Ecto neural progenitor cell (in vitro differentiated cells): ENCODE results near the gene TMEM132C.

Experiments used
- DNase-seq: peaks from one replicate; pipeline ENCODE4 v3.0.0-alpha.2; 2018; ENCODE audit warnings: low spot score

TMEM132C gene

GRCh38 chr12:128339126-128339520 lies 72.2 kb downstream of the TMEM132C start:
- DNase-seq, result peak; percentile 87

GRCh38 chr12:128339631-128340030 lies 72.7 kb downstream of the TMEM132C start:
- DNase-seq, result no peak

- DNase-seq, result no peak
Observed at GRCh38 chr12:128353301-128353700, 86.3 kb downstream of the TMEM132C start.

- no peak for DNase-seq
Observed at GRCh38 chr12:128356547-128356946, 89.6 kb downstream of the TMEM132C start.

- no peak for DNase-seq
Observed at GRCh38 chr12:128361400-128361995, 94.5 kb downstream of the TMEM132C start.

- DNase-seq, result no peak
Observed at GRCh38 chr12:128365032-128365431, 98.1 kb downstream of the TMEM132C start.

GRCh38 chr12:128365651-128366231 lies 98.8 kb downstream of the TMEM132C start:
- DNase-seq, result no peak

- DNase-seq, result no peak
Observed at GRCh38 chr12:128367961-128368360, 101.0 kb downstream of the TMEM132C start.

GRCh38 chr12:128381541-128381940 lies 114.6 kb downstream of the TMEM132C start:
- peak; percentile 84 for DNase-seq

GRCh38 chr12:128381946-128382345 lies 115.0 kb downstream of the TMEM132C start:
- DNase-seq, result no peak

- DNase-seq, result no peak
Observed at GRCh38 chr12:128382946-128383345, 116.0 kb downstream of the TMEM132C start.

GRCh38 chr12:128383357-128383937 lies 116.5 kb downstream of the TMEM132C start:
- DNase-seq, result peak; percentile 90

GRCh38 chr12:128385736-128386135 lies 118.8 kb downstream of the TMEM132C start:
- DNase-seq, result no peak

GRCh38 chr12:128387811-128388422 lies 120.9 kb downstream of the TMEM132C start:
- DNase-seq, result peak; percentile 87

GRCh38 chr12:128388461-128389000 lies 121.6 kb downstream of the TMEM132C start:
- DNase-seq, result no peak

- DNase-seq, result no peak
Observed at GRCh38 chr12:128393346-128393745, 126.4 kb downstream of the TMEM132C start.

GRCh38 chr12:128394137-128394536 lies 127.2 kb downstream of the TMEM132C start:
- DNase-seq, result no peak

GRCh38 chr12:128399253-128399652 lies 132.3 kb downstream of the TMEM132C start:
- DNase-seq, result no peak

- no peak for DNase-seq
Observed at GRCh38 chr12:128402486-128403243, 135.7 kb downstream of the TMEM132C start.

GRCh38 chr12:128408669-128409068 lies 141.7 kb downstream of the TMEM132C start:
- DNase-seq, result peak; percentile 71

- no peak for DNase-seq
Observed at GRCh38 chr12:128415036-128415560, 148.1 kb downstream of the TMEM132C start.

- no peak for DNase-seq
Observed at GRCh38 chr12:128418944-128419343, 152.0 kb downstream of the TMEM132C start.
